Endodermal cell (in vitro differentiated cells): ENCODE data around the gene DGKK. TPM values are rescaled to one million over a fixed set of nuclear protein-coding genes. Genes with fewer than 3 reads are reported as not detected.

Experiments used
- DNase-seq: peaks from one replicate; pipeline ENCODE4 v3.0.0-alpha.2; 2017
- H3K27ac ChIP-seq: 2 replicates; pipeline ENCODE4 v1.5.1; 2013; ENCODE audit warnings: mild to moderate bottlenecking, low read depth, low read length, moderate library complexity
- H3K27me3 ChIP-seq: 2 replicates; pipeline ENCODE4 v1.6.1; 2013; ENCODE audit warnings: mild to moderate bottlenecking, low read length, moderate library complexity; ENCODE audit not compliant: insufficient read depth, control insufficient read depth, poor library complexity, severe bottlenecking
- H3K36me3 ChIP-seq: 2 replicates; pipeline ENCODE4 v1.7.0; 2013; ENCODE audit warnings: mild to moderate bottlenecking, low read length, moderate library complexity; ENCODE audit not compliant: control insufficient read depth, insufficient read depth
- H3K4me1 ChIP-seq: one replicate; pipeline ENCODE4 v1.7.0; 2013; ENCODE audit warnings: low read length; ENCODE audit not compliant: control insufficient read depth, insufficient read depth
- H3K4me3 ChIP-seq: 2 replicates; pipeline ENCODE4 v1.5.1; 2013; ENCODE audit warnings: mild to moderate bottlenecking, low read length, moderate library complexity
- H3K9ac ChIP-seq: 2 replicates; pipeline ENCODE4 v1.6.1; 2013; ENCODE audit warnings: mild to moderate bottlenecking, low read length, moderate library complexity; ENCODE audit not compliant: poor library complexity, severe bottlenecking; ENCODE audit errors: extremely low read depth
- H3K9me3 ChIP-seq: 2 replicates; pipeline ENCODE4 v1.6.1; 2013; ENCODE audit warnings: mild to moderate bottlenecking, low read length, moderate library complexity; ENCODE audit not compliant: control insufficient read depth
- H3K27ac Mint-ChIP-seq: 2 replicates; pipeline ENCODE4 v1.8.0; 2020; ENCODE audit warnings: mixed read lengths
- H3K27me3 Mint-ChIP-seq: 2 replicates; pipeline ENCODE4 v1.8.0; 2021; ENCODE audit warnings: mild to moderate bottlenecking, mixed read lengths; ENCODE audit not compliant: insufficient read depth
- H3K36me3 Mint-ChIP-seq: 2 replicates; pipeline ENCODE4 v1.8.0; 2020; ENCODE audit warnings: low read depth, mixed read lengths
- H3K4me1 Mint-ChIP-seq: 2 replicates; pipeline ENCODE4 v1.8.0; 2020; ENCODE audit warnings: mixed read lengths
- H3K4me3 Mint-ChIP-seq: 2 replicates; pipeline ENCODE4 v1.8.0; 2020; ENCODE audit warnings: mild to moderate bottlenecking, moderate library complexity, mixed read lengths
- H3K9me3 Mint-ChIP-seq: 2 replicates; pipeline ENCODE4 v1.8.0; 2020; ENCODE audit warnings: mild to moderate bottlenecking, mixed read lengths
- CTCF ChIP-seq: fragments of 200-600 bp; sonication (generic); conservative IDR thresholded peaks from 2 replicates; pipeline ENCODE4 v1.5.0; 2021; ENCODE audit warnings: antibody characterized with exemption, mild to moderate bottlenecking
- WGBS, 2 experiments: methylation state at CpG; one replicate each; pipeline versions ENCODE4 v1.1.5 to v1.1.7; 2013; ENCODE audit warnings: missing lambda C conversion rate in 2 of 2, mixed read lengths in 1 of 2; ENCODE audit not compliant: insufficient coverage in 1 of 2, insufficient read length in 1 of 2; 5-methylcytosine and 5-hydroxymethylcytosine counted together
- total RNA-seq, 2 donors: library from RNA; stranded (reverse); fragmentation: NEBNext Ultra II Directional in 1 of 2; extraction: Animal tissue kit (Norgen Biotek cat#: 25700) in 1 of 2; gene quantifications; 2 replicates in 1 of 2; 3 replicates in 1 of 2; pipeline ENCODE4 v1.2.1, GENCODE V29; 2021

Gene DGKK
- total RNA-seq, 2 donors from 2014 or later, result 3.5 to 4.8 TPM

DNA sequence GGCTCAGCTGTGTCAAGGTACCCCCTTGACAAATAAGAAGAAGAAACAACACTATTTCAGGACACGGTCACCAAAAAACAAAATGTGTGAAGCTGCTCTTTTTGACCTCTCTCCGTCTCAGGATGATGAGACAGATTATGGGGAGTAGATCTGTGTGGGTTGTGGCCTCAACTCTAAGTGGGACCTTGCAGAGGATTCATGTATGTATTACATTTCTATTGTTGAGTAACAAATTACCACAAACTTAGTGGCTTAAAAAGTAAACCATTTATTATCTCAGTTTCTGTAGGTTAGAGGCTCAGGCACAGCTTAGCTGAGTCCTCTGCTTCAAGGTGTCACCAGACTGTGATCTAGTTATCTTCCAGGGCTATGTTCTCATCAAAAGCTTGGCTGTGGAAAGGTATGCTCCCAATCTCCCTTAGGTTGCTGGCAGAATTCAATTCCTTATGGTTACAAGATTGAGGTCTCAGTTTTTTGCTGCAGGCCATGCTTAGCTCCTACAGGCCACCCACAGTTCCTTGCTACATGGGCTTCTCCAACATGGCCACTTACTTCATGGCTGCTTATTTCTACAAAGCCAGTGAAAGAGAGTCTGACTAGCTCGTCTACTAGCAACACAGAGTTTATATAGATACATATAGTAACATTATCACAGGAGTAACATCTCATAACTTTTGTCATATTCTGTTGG is 28.1 kb downstream of the DGKK start:
- Histone ChIP-seq H3K27ac (no peak overlapping the region), H3K9ac (no peak overlapping the region), H3K36me3 (no peaks in the 10 kb centered on the region), H3K4me1 (no peaks in the 10 kb centered on the region), H3K27me3 (no peaks in the 10 kb centered on the region), H3K9me3 (no peaks in the 10 kb centered on the region), H3K4me3 (no peak overlapping the region)
- no peak overlapping the region for H3K27ac Mint-ChIP-seq
- H3K4me3 Mint-ChIP-seq, result no peak overlapping the region
- 80 to 93% methylated on average over 1 to 3 of the region's 3 CpGs for WGBS, 2 experiments
- H3K4me1 Mint-ChIP-seq, result peaks cover 6% of the 10 kb centered on the region
- TF ChIP-seq CTCF, result no peak
- H3K9me3 Mint-ChIP-seq, result peaks cover 47% of the 10 kb centered on the region
- H3K27me3 Mint-ChIP-seq, result no peaks in the 10 kb centered on the region
- no peak for DNase-seq
- H3K36me3 Mint-ChIP-seq, result no peaks in the 10 kb centered on the region

- H3K4me3 Mint-ChIP-seq, result no peak overlapping the region
Observed at GRCh38 chrX:50436797-50437196, 33.8 kb downstream of the DGKK start.

GRCh38 chrX:50432829-50433289 is 37.8 kb downstream of the DGKK start:
- Histone ChIP-seq H3K4me3 (no peak overlapping the region), H3K27me3 (no peaks in the 10 kb centered on the region), H3K36me3 (no peaks in the 10 kb centered on the region), H3K9ac (no peak overlapping the region), H3K27ac (no peak overlapping the region), H3K4me1 (no peaks in the 10 kb centered on the region), H3K9me3 (no peaks in the 10 kb centered on the region)
- Mint-ChIP-seq H3K36me3 (no peaks in the 10 kb centered on the region), H3K27me3 (no peaks in the 10 kb centered on the region), H3K4me3 (no peak overlapping the region), H3K4me1 (peaks cover 39% of the 10 kb centered on the region), H3K9me3 (peaks cover 60% of the 10 kb centered on the region), H3K27ac (no peak overlapping the region)
- WGBS, 2 experiments, result 51% methylated on average over 3 of the region's 3 CpGs; no CpG with 5 or more reads in 1 of the 2 experiments
- peak; percentile 57 for DNase-seq
- no peak for TF ChIP-seq CTCF

More at GRCh38 chrX:50436797-50437196, 33.8 kb downstream of the DGKK start:
- 93 to 100% methylated on average over 1 to 5 of the region's 6 CpGs for WGBS, 2 experiments
- TF ChIP-seq CTCF, result no peak
- Histone ChIP-seq H3K27ac (no peak overlapping the region), H3K27me3 (no peaks in the 10 kb centered on the region), H3K4me3 (no peak overlapping the region), H3K4me1 (no peaks in the 10 kb centered on the region), H3K36me3 (no peaks in the 10 kb centered on the region), H3K9ac (no peak overlapping the region), H3K9me3 (no peaks in the 10 kb centered on the region)
- no peaks in the 10 kb centered on the region for H3K36me3 Mint-ChIP-seq
- peaks cover 41% of the 10 kb centered on the region for H3K9me3 Mint-ChIP-seq
- H3K27me3 Mint-ChIP-seq, result no peaks in the 10 kb centered on the region
- H3K27ac Mint-ChIP-seq, result no peak overlapping the region
- H3K4me1 Mint-ChIP-seq, result peaks cover 30% of the 10 kb centered on the region
- no peak for DNase-seq
